ENCODE data around the gene IFITM5. TPM values are rescaled to one million over a fixed set of nuclear protein-coding genes. Genes with fewer than 3 reads are reported as not detected.

Gene IFITM5
- total RNA-seq, 1 donor from 2014 or later = not detected

DNA sequence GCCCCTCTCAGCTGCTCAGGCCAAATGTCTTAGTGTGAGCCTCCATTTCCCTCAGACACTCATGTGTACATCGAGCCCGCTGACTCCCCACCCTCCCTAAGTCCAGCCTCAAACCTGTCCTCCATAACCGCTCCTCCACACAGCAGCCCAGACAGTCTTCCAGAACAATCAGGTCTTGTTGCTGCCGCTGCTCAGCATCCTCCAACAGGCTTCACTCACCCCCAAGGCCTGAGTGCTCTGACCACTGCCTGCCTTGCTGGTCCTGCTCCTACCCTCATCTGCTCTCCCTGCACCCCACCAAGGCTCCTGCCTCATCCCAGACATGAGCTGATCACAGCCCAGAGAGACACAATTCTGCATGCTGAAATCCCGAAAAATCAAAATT is 45.4 kb downstream of the IFITM5 start:
- Mint-ChIP-seq H3K9me3 (ENCODE audit: low read depth) (no peaks in the 10 kb centered on the region), H3K4me3 (ENCODE audit: unreplicated experiment) (no peak overlapping the region), H3K4me1 (ENCODE audit: low read depth) (no peaks in the 10 kb centered on the region), H3K27me3 (ENCODE audit: low read depth) (no peaks in the 10 kb centered on the region), H3K27ac (ENCODE audit: unreplicated experiment) (no peak overlapping the region), H3K36me3 (ENCODE audit: low read depth) (peaks cover 26% of the 10 kb centered on the region)
- no peak for DNase-seq (ENCODE audit: low spot score)
- TF ChIP-seq, protein P1, sequence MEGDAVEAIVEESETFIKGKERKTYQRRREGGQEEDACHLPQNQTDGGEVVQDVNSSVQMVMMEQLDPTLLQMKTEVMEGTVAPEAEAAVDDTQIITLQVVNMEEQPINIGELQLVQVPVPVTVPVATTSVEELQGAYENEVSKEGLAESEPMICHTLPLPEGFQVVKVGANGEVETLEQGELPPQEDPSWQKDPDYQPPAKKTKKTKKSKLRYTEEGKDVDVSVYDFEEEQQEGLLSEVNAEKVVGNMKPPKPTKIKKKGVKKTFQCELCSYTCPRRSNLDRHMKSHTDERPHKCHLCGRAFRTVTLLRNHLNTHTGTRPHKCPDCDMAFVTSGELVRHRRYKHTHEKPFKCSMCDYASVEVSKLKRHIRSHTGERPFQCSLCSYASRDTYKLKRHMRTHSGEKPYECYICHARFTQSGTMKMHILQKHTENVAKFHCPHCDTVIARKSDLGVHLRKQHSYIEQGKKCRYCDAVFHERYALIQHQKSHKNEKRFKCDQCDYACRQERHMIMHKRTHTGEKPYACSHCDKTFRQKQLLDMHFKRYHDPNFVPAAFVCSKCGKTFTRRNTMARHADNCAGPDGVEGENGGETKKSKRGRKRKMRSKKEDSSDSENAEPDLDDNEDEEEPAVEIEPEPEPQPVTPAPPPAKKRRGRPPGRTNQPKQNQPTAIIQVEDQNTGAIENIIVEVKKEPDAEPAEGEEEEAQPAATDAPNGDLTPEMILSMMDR (IDR thresholded peaks at IDR 0.05) = no peak

DNA sequence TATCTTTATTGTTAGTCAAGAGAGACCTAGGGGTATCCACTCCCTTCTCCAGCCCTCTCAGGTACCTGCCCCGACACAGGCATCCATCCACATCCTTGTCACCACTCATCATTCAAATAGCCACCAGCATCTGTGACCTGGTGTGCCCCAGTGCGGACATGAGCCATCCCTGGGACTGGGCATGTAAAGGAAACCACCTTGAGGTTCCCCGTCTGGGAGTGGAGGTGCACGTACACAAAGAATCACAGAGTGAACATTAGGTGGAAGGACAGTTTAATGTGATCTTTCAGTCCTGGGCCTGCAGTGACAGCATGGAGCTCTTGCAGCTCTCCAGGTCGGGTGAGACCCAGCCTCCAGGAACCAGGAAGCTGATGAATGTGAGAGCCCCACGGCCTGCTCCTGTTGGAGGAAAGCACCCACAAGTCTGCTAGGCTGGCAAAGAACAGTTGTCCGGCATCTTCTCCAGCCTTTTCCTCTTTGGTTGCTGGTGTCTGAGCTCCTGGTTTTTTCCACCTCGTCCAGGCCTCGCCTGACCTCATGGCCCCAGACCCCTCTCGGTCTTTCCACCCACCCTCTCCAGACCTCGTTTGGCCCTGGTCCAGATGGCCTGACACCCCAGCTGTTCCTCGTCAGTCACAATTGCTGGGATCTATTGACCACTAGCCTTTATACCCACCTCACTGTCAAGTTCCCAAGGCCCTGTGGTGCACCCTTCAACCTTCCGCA is 46.0 kb downstream of the IFITM5 start:
- H3K4me3 Mint-ChIP-seq (ENCODE audit: unreplicated experiment) = no peak overlapping the region
- H3K4me1 Mint-ChIP-seq (ENCODE audit: low read depth) = no peaks in the 10 kb centered on the region
- TF ChIP-seq, protein P1 (IDR thresholded peaks at IDR 0.05) = no peak
- H3K9me3 Mint-ChIP-seq (ENCODE audit: low read depth) = no peaks in the 10 kb centered on the region
- DNase-seq (ENCODE audit: low spot score) = no peak
- no peak overlapping the region for H3K27ac Mint-ChIP-seq (ENCODE audit: unreplicated experiment)
- peaks cover 27% of the 10 kb centered on the region for H3K36me3 Mint-ChIP-seq (ENCODE audit: low read depth)
- no peaks in the 10 kb centered on the region for H3K27me3 Mint-ChIP-seq (ENCODE audit: low read depth)

DNA sequence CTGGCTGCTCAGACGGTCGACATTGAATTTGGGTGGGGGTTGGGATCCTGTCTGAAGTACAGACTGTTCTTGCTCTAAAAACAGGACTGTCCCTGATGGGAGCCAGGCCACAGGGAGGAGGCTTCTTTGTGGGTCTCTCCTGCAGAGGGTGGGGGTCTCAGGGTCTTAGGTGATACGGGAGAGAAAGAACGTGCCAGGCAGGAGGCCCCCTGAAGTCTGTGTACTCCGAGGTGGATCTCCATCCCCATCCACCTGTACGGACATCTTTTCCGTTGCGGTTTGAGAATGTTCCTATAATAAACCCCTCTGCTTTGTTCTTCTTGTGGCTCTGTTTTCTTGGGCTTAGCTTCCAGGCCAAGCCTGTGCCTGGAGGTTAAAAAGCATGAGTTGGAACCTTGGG is 46.7 kb downstream of the IFITM5 start:
- no peaks in the 10 kb centered on the region for H3K27me3 Mint-ChIP-seq (ENCODE audit: low read depth)
- peaks cover 31% of the 10 kb centered on the region for H3K36me3 Mint-ChIP-seq (ENCODE audit: low read depth)

DNA sequence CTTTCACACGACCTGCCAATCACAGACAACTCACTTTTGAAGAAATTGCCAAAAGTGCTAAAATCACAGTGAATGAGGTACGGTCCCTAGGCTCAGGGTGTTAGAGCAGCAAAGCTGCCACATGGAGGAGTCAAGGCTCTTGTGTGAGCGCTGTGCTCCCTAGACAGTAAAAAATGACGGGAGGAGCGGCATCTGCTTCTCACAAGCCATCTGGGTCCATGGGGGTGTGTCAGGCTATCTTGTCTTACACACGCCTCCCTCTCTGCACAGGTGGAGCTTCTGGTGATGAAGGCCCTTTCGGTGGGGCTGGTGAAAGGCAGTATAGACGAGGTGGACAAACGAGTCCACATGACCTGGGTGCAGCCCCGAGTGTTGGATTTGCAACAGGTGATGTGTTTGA is 47.8 kb downstream of the IFITM5 start:
- Mint-ChIP-seq H3K27me3 (ENCODE audit: low read depth) (no peaks in the 10 kb centered on the region), H3K9me3 (ENCODE audit: low read depth) (no peaks in the 10 kb centered on the region), H3K4me3 (ENCODE audit: unreplicated experiment) (no peak overlapping the region), H3K4me1 (ENCODE audit: low read depth) (no peaks in the 10 kb centered on the region), H3K27ac (ENCODE audit: unreplicated experiment) (no peak overlapping the region), H3K36me3 (ENCODE audit: low read depth) (peaks cover 38% of the 10 kb centered on the region)
- TF ChIP-seq, protein P1 (IDR thresholded peaks at IDR 0.05) = no peak
- no peak for DNase-seq (ENCODE audit: low spot score)

More for the DNA sequence above, 46.7 kb downstream of the IFITM5 start:
- TF ChIP-seq, protein P1 (IDR thresholded peaks at IDR 0.05) = no peak
- DNase-seq (ENCODE audit: low spot score) = no peak
- no peaks in the 10 kb centered on the region for H3K4me1 Mint-ChIP-seq (ENCODE audit: low read depth)
- no peak overlapping the region for H3K27ac Mint-ChIP-seq (ENCODE audit: unreplicated experiment)
- H3K4me3 Mint-ChIP-seq (ENCODE audit: unreplicated experiment) = no peak overlapping the region
- H3K9me3 Mint-ChIP-seq (ENCODE audit: low read depth) = no peaks in the 10 kb centered on the region

DNA sequence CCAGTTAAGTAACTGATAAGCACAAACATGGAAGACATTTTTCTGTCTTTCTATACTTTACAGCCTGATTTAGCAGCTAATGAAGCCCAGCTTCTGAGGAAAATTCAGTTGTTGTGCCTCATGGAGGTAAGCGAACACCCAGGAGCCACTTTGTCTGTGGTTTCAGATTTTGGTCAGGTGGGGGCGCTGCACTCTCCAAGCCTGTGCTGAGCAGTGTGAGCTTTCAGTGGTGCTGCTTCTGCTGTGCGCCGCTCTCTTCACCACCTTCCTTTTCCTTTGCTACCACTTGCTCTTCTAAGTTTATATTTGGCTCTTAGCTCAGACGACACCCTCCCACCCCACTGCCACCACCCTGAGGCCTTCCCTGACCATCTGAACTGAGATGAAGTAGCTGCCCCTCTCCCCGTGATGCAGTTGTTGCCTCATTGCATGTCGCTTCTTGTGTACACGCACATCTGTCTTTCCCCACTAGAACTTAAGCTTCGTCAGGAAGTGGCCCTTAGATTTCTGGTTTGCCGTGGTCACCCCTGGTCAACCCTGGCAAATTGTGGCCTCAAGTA is 48.5 kb downstream of the IFITM5 start:
- no peak for DNase-seq (ENCODE audit: low spot score)
- Mint-ChIP-seq H3K36me3 (ENCODE audit: low read depth) (peaks cover 40% of the 10 kb centered on the region), H3K4me1 (ENCODE audit: low read depth) (no peaks in the 10 kb centered on the region), H3K9me3 (ENCODE audit: low read depth) (no peaks in the 10 kb centered on the region), H3K4me3 (ENCODE audit: unreplicated experiment) (no peak overlapping the region), H3K27me3 (ENCODE audit: low read depth) (no peaks in the 10 kb centered on the region), H3K27ac (ENCODE audit: unreplicated experiment) (no peak overlapping the region)
- TF ChIP-seq, protein P1 (IDR thresholded peaks at IDR 0.05) = peak; percentile 82

All from chondrocyte (in vitro differentiated cells).